ENCODE data around the gene PRIM1.
"Not testable (repeated sequence)": the region's sequence is repeated elsewhere in the genome, so short reads cannot be mapped to it uniquely, and the experiment has no call there.

The PRIM1 gene

DNA sequence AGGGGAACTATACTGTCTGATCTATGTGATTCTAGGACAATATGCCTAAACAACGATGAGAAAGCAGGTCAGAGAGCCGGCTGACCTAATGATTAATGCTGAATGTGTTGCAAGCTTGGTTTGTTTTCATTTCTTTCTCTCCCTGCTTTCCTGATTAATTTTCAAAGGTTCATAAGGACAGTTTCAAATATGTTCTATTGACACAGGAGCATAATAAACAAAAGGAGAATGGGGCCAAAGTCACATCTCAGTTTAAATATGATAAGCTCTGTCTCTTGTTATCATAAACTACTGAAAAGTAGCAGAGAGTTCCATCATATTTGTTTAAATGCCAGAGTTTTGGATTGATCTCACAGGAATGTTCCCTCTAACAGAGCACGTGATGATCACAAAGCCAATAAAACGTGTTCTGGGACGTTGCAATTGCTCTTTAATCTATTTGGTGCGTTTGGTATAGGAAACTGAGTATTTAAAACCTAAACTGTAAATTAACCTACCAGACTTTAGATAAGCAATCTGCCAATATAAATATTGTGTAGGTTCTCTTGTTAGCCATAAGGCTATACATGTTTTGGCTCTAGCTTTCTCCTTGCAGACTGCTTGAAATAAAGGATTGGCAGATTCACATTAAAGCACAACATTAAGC lies 7.3 kb upstream of the PRIM1 start:
- DNase-seq: no peak

- no peak for DNase-seq
Measured at GRCh38 chr12:56758728-56759262, 6.7 kb upstream of the PRIM1 start.

GRCh38 chr12:56757971-56758370 lies 5.8 kb upstream of the PRIM1 start:
- not testable (repeated sequence) for DNase-seq

DNA sequence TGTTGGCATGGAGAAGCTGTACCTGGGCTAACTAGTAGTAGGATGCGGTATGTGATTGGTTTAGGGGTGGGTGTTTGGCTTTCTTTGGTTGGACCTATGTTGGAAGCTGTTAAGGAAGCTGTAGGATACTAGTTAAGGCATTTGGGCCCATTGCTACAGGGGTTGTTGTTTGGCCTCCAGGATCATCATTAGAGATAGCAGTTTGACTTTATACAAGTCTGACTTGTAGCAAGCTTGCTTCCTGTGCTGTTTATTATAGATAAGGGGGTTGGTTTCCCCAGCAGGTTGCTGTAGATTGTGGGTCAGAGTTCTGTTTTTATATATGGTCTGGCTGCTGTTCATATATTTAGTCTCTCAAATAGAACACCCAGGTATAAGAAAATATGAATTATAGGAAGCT lies 1.4 kb upstream of the PRIM1 start:
- DNase-seq: no peak

DNA sequence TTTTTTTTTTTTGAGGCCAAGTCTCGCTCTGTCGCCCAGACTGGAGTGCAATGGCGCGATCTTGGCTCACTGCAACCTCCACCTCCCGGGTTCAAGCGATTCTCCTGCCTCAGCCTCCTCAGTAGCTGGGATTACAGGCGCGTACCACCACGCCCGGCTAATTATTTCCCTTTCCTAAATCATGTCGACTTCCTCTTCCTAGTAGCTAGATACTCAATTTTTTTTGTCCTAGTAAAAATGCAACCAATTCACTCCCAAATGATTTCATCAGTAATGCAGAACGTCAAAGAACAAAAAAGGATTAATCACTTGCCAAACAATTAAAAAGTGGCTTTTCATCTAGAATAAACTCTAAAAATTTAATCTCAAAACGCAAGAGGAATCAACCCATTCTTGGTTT lies 1.5 kb downstream of the PRIM1 start:
- not testable (repeated sequence) for DNase-seq

DNA sequence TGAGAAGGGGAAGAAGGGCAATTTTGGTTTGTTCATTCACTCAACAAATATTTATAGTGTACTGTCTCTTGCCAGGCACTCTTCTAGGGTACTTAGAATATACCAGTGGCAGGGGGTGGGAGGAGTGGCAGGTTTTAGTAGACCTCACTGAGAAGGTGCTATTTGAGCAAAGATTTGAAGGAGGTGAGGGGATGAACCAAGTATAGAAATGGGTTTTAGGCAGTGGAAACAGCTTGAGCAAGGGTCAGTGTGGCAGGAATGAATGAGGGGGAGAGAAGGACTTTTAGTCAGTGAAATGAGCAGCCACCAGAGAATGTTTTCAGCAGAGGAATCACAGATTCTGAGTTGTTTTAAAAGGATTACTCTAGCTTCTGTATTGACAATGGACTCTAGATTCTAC lies 2.3 kb downstream of the PRIM1 start:
- no peak for DNase-seq

DNA sequence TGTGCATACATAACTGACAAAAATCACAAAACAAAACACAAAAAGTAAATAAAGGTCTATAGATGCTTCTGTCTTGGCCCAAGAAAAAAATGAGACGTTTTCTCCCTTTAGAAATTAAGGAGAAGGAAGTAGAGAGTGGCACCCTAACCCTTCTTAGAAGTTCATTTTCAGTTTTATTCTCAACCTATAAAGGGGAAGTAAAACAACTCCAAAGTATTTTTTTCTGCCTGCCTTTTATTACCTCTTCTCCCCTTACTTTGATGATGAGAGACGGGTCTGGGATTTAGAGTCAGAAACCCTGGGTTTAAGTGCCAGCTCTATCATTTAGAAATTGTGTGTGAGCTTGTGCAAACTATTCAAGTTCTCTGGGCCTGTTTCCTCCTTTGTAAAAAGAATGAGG lies 2.8 kb downstream of the PRIM1 start:
- no peak for DNase-seq

DNA sequence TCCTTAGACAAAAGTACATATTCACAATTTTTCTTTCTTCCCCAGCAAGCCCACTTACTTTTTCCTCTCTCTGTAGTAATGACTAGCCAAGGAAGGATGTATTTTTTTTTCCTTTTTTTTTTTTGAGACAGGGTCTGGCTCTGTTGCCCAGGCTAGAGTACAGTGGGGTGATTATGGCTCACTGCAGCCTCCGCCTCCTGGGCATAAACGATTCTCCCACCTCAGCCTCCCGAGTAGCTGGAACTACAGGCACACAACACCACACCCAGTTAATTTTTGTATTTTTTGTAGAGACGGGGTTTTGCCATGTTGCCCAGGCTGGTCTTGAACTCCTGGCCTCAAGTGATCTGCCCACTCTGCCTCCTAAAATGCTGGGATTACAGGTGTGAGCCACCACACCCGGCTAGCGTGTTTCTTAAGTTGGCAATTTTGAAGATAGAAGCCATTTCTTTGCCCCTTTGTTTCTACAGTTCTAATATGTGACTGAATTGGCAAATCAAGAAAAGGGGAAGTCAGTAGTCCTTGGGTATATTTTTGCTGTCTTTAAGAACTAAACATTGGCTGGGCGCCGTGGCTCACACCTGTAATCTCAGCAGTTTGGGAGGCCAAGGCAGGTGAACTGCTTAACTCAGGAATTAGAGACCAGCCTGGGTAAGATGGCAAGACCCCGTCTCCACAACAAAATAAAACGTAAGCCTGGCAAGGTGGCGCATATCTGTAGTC lies 23.8 kb downstream of the PRIM1 start:
- DNase-seq: no peak

- DNase-seq: not testable (repeated sequence)
Measured at GRCh38 chr12:56726196-56726675, 25.9 kb downstream of the PRIM1 start.

GRCh38 chr12:56725723-56726102 lies 26.4 kb downstream of the PRIM1 start:
- DNase-seq: no peak

DNA sequence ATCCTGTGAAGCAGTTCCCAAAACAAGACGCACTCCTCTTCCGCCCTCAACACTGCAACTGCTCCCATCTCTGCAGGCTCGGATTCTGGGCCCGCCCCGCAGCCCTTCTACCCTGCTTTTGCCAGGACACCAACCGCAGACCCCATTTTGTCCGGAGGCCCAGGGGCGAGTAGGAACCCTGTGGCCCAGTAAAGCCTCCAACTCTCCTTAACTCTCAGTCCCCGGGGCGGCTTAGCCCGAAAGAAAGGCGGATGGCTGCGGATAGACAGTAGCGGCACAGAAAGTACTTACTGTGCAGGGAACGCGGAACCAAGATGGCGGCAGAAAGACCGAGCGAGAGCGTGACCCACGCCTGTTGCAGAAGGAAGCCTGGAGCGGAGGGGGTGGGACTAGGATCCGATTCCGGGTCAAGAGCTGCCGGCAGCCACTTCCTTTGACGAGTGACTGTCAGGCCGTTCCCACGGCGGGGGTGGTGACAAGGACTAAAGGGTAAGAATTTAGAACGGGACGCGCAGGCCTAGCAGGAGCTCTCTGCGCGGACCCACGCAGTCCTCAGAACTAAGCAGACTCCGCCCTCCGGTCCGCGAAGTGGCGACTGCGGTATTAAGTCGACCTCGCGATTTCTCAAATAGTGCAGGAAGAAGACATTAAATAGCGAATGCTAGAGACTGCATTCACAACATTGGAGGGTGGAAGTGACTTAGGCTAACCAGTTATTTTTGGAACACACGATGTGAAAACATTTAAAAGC lies 27.0 kb downstream of the PRIM1 start, which contains the start of gene NACA:
Gene NACA (minus strand): TSS at position 328 of the 751 bp plus-strand sequence. CDS start 778 bp downstream, outside the sequence.
- DNase-seq: peak; percentile 98

DNA sequence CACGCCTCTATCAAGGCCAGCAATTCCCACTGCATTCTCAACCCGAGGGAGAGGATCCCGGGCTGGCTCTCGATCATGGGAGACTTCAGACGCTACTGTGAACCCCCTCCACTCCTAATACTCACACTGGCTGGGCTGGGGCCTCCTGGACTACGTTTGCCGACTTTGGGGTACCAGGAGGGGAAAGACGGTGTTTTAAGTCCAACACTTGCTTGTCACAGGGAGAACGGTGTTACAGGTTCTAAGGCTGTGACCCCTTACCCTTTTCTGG lies 27.5 kb downstream of the PRIM1 start:
- no peak for DNase-seq

GRCh38 chr12:56723889-56724700 lies 28.0 kb downstream of the PRIM1 start:
- DNase-seq: no peak

- no peak for DNase-seq
Measured at GRCh38 chr12:56723352-56723751, 28.8 kb downstream of the PRIM1 start.

GRCh38 chr12:56722832-56723231 lies 29.3 kb downstream of the PRIM1 start:
- DNase-seq: no peak

DNA sequence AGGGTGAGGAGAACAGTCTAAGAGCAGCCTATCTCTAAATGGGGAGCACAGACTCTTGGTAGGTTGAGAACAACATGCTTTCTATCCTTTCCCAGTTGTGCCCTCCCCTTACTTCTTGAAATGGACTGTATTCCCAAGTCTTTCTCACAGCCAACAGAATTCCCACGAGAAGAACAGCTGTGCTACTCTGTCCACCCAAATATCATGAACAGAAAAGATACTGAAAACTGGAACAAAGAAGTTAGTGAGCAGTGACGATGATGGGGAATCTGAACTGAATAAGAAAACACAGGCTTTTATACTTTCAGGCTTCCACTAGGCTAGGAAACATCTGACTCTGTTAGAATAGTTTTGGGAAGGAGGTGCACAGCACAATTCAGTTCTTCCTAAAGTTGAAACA lies 30.4 kb downstream of the PRIM1 start:
- DNase-seq: no peak

DNA sequence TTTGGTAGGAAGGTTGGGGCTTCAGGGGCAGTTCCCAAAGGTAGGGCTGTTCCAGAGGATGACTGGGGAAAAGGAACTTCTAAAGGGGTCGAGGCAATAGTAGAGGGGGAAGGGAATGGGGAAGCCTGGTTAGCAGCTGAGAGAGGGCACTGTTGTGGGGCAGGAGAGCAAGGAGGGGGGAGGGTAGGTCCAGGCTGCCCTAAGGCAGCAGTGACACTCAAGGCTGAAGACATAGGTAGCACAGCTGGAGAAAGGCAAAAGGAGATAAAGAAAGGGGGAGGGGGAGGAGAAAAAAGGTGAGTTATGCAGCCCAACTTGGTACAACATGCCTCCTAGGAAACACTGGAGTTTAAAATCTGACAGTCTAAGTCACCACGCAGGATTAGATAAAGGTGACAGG lies 30.9 kb downstream of the PRIM1 start:
- no peak for DNase-seq

DNA sequence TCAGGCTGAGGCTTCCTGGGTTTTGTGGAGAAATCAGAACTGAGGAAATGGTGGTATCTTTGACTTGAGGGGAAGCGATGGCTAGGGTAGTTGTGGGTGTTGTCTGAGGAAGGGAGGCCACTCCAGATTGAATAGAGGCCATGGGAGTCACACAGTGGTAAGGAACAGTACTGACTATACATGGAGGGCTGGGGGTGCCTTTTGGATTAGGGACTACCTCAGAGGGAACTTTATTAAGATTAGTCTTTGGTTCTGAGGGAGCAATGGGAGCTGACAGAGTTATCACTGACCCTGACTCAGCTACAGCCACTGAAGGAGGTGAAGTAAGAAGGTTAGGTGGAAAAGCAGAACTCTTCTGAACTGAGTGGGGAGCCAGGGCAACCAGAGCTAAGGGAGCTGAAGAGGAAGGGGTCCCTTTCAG lies 31.4 kb downstream of the PRIM1 start:
- no peak for DNase-seq

DNA sequence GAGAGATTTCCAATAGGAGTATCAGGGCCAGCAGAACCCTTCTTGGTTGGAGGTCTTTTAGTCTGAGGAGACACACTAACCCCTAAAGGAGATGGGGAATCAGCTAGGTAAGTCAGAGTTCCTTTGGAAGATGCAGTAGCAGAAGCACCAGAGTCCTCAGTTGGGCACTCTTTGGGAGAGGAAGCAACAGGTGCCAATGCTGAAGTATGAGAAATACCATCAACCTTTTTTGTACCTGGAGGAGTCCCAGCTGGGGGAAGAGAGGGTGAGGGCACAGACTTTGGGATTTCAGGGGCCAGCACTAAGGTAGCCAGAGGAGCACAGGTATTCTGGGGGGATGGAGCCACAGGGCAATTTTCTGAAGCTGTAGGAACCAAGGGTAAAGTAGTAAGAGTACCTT lies 33.1 kb downstream of the PRIM1 start:
- no peak for DNase-seq

GRCh38 chr12:56718636-56719035 lies 33.5 kb downstream of the PRIM1 start:
- DNase-seq: no peak

DNA sequence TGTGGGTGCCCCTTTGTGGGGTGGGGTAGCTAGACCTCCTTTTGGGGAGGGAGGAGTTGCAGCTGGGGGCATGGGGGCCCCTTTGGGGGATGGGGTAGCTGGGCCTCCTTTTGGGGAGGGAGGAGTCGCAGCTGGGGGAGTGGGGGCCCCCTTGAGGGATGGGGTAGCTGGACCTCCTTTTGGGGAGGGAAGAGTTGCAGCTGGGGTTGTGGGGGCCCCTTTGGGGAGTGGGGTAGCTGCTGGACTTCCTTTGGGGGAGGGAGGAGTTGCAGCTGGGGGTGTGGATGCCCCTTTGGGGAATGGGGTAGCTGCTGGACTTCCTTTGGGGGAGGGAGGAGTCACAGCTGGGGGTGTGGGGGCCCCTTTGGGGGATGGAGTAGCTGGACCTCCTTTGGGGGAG lies 34.0 kb downstream of the PRIM1 start:
- DNase-seq: no peak

DNA sequence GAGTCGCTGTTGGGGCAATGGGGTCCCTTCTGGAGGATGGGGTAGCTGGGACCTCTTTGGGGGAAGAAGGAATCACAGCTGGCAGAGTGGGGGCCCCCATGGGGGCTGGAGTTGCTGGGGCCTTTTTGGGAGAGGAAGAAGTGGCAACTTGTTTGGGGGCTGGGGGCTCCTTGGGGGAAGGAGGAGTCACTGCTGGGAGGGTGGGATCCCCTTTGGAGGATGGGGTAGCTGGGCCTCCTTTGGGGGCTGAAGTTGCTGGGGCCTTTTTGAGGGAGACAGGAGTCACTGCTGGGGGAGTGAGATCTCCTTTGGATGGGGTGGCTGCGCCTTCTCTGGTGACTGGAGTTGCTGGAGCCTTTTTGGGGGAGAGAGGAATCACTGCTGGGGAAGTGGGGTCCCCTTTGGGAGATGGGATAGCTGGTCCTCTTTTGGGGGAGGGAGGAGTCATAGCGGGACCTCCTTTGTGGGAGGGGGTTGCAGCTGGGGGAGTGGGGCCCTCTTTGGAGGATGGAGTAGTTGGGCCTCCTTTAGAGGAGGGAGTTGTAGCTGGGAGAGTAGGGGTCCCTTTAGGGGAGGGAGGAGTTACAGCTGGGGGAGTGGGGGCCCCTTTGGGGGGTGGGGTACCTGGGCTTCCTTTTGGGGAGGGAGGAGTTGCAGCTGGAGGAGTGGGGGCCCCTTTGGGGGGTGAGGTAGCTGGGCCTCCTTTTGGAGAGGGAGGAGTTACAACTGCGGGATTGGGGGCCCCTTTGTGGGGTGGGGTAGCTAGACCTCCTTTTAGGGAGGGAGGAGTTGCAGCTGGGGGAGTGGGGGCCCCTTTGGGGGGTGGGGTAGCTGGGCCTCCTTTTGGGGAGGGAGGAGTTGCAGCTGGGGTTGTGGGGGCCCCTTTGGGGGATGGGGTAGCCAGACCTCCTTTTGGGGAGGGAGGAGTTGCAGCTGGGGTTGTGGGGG lies 34.9 kb downstream of the PRIM1 start:
- DNase-seq: no peak

Measured in CD4-positive, alpha-beta T cell treated with Interleukin-17A for 4 hours (primary cell).